ENCODE data around the gene LETM1. TPM values are rescaled to one million over a fixed set of nuclear protein-coding genes. Genes with fewer than 3 reads are reported as not detected.

Gene LETM1
- total and polyA plus RNA-seq, 2 of the 13 experiments (the other 11 are each of a cell fraction or from before 2014, with no cell fraction given), result 9.7 to 41.6 TPM

GRCh38 chr4:1770791-1771231 is 85.1 kb downstream of the LETM1 start (continued):
- TF ChIP-seq ZNF318 (CRISPR knock-in tag; IDR thresholded peaks at IDR 0.05) (no peak), HNF4G (IDR thresholded peaks at IDR 0.05; ENCODE audit: borderline replicate concordance, low read depth, low read length) (peak; percentile 94), HNF4G (CRISPR knock-in tag; IDR thresholded peaks at IDR 0.05; ENCODE audit: borderline replicate concordance, low read depth) (peak; percentile 56; the same call in 1 of the 2 replicates), KDM2A (CRISPR knock-in tag; IDR thresholded peaks at IDR 0.05; ENCODE audit: borderline replicate concordance, low read depth) (no peak), STAT6 (CRISPR knock-in tag; IDR thresholded peaks at IDR 0.05; ENCODE audit: borderline replicate concordance) (no peak), NFAT5 (CRISPR knock-in tag; IDR thresholded peaks at IDR 0.05) (no peak), HNRNPH1 (optimal IDR thresholded peaks at IDR 0.05; ENCODE audit: low read depth, low read length) (no peak), ZNF678 (CRISPR knock-in tag; IDR thresholded peaks at IDR 0.05) (no peak), SMYD3 (CRISPR knock-in tag; IDR thresholded peaks at IDR 0.05) (no peak), MAZ (IDR thresholded peaks at IDR 0.05; ENCODE audit: borderline replicate concordance, low read depth, low read length) (no peak), MAZ (CRISPR knock-in tag; IDR thresholded peaks at IDR 0.05; ENCODE audit: low read depth) (no peak)
- TF ChIP-seq, protein P1, sequence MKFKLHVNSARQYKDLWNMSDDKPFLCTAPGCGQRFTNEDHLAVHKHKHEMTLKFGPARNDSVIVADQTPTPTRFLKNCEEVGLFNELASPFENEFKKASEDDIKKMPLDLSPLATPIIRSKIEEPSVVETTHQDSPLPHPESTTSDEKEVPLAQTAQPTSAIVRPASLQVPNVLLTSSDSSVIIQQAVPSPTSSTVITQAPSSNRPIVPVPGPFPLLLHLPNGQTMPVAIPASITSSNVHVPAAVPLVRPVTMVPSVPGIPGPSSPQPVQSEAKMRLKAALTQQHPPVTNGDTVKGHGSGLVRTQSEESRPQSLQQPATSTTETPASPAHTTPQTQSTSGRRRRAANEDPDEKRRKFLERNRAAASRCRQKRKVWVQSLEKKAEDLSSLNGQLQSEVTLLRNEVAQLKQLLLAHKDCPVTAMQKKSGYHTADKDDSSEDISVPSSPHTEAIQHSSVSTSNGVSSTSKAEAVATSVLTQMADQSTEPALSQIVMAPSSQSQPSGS (CRISPR knock-in tag; IDR thresholded peaks at IDR 0.05), result no peak
